Jurkat, Clone E6-1 (cell line): ENCODE results near the gene MEIS2.

ENCODE experiments used
- DNase-seq: peaks from one replicate; pipeline ENCODE4 v3.0.0-alpha.2; 2011; ENCODE audit warnings: low read depth, low spot score
- H3K4me3 ChIP-seq: 2 replicates; pipeline ENCODE4 v1.5.1; 2011; ENCODE audit warnings: mild to moderate bottlenecking, low read length, control low read depth, moderate library complexity

Gene MEIS2

GRCh38 chr15:37117030-37117429 is 16.7 kb upstream of the MEIS2 start:
- DNase-seq: no peak
- H3K4me3 ChIP-seq: no peak overlapping the region

- no peak for DNase-seq
- no peak overlapping the region for H3K4me3 ChIP-seq
These were observed 15.2 kb upstream of the MEIS2 start for GRCh38 chr15:37115538-37115937.

- no peak overlapping the region for H3K4me3 ChIP-seq
These were observed 12.8 kb upstream of the MEIS2 start for GRCh38 chr15:37112971-37113670.

GRCh38 chr15:37112171-37112570 is 11.8 kb upstream of the MEIS2 start:
- DNase-seq: no peak
- no peak overlapping the region for H3K4me3 ChIP-seq

More at GRCh38 chr15:37112971-37113670, 12.8 kb upstream of the MEIS2 start:
- DNase-seq: no peak

- H3K4me3 ChIP-seq: no peak overlapping the region
- DNase-seq: no peak
These were observed 11.0 kb upstream of the MEIS2 start for GRCh38 chr15:37111427-37111717.

GRCh38 chr15:37109872-37110572 is 9.7 kb upstream of the MEIS2 start:
- no peak overlapping the region for H3K4me3 ChIP-seq
- DNase-seq: no peak

GRCh38 chr15:37109168-37109871 is 9.0 kb upstream of the MEIS2 start:
- H3K4me3 ChIP-seq: no peak overlapping the region
- no peak for DNase-seq

- no peak for DNase-seq
- no peak overlapping the region for H3K4me3 ChIP-seq
These were observed 8.2 kb upstream of the MEIS2 start for GRCh38 chr15:37108381-37109167.

GRCh38 chr15:37107744-37108380 is 7.5 kb upstream of the MEIS2 start:
- no peak overlapping the region for H3K4me3 ChIP-seq
- DNase-seq: no peak

- DNase-seq: no peak
- H3K4me3 ChIP-seq: no peak overlapping the region
These were observed 6.9 kb upstream of the MEIS2 start for GRCh38 chr15:37107071-37107743.

GRCh38 chr15:37106490-37107001 is 6.2 kb upstream of the MEIS2 start:
- no peak overlapping the region for H3K4me3 ChIP-seq
- peak; percentile 7 for DNase-seq

GRCh38 chr15:37105889-37106288 is 5.5 kb upstream of the MEIS2 start:
- no peak overlapping the region for H3K4me3 ChIP-seq
- no peak for DNase-seq

- no peak overlapping the region for H3K4me3 ChIP-seq
- no peak for DNase-seq
These were observed 4.7 kb upstream of the MEIS2 start for GRCh38 chr15:37105029-37105428.

- no peak overlapping the region for H3K4me3 ChIP-seq
- DNase-seq: no peak
These were observed 4.2 kb upstream of the MEIS2 start for GRCh38 chr15:37104424-37104981.

GRCh38 chr15:37103475-37104423 is 3.4 kb upstream of the MEIS2 start:
- H3K4me3 ChIP-seq: no peak overlapping the region
- no peak for DNase-seq

- no peak overlapping the region for H3K4me3 ChIP-seq
- no peak for DNase-seq
These were observed 2.8 kb upstream of the MEIS2 start for GRCh38 chr15:37103163-37103435.
